Glutamatergic neuron (in vitro differentiated cells): Measurements from ENCODE around the gene CD63. TPM values are rescaled to one million over a fixed set of nuclear protein-coding genes. Genes with fewer than 3 reads are reported as not detected.

ENCODE experiments used
- DNase-seq: peaks from one replicate; pipeline ENCODE4 v3.0.0; 2022
- H3K27ac Mint-ChIP-seq: one replicate; pipeline ENCODE4 v1.8.0; 2020; ENCODE audit warnings: mild to moderate bottlenecking, mixed read lengths, inconsistent platforms; ENCODE audit not compliant: unreplicated experiment
- H3K27me3 Mint-ChIP-seq: one replicate; pipeline ENCODE4 v1.8.0; 2020; ENCODE audit warnings: mild to moderate bottlenecking, moderate library complexity, mixed read lengths, inconsistent platforms; ENCODE audit not compliant: unreplicated experiment
- H3K36me3 Mint-ChIP-seq: one replicate; pipeline ENCODE4 v1.8.0; 2020; ENCODE audit warnings: mild to moderate bottlenecking, mixed read lengths, inconsistent platforms; ENCODE audit not compliant: unreplicated experiment
- H3K4me1 Mint-ChIP-seq: one replicate; pipeline ENCODE4 v1.8.0; 2020; ENCODE audit warnings: mild to moderate bottlenecking, low read depth, mixed read lengths, inconsistent platforms; ENCODE audit not compliant: unreplicated experiment
- H3K4me3 Mint-ChIP-seq: one replicate; pipeline ENCODE4 v1.8.0; 2020; ENCODE audit warnings: mild to moderate bottlenecking, mixed read lengths, inconsistent platforms; ENCODE audit not compliant: unreplicated experiment
- H3K9me3 Mint-ChIP-seq: one replicate; pipeline ENCODE4 v1.8.0; 2020; ENCODE audit warnings: mild to moderate bottlenecking, moderate library complexity, mixed read lengths, inconsistent platforms; ENCODE audit not compliant: unreplicated experiment
- CTCF ChIP-seq: fragments of 200-600 bp; sonication (generic); IDR thresholded peaks from one replicate; pipeline ENCODE4 v1.5.0; 2021; ENCODE audit not compliant: partially characterized antibody, unreplicated experiment
- total RNA-seq: library from RNA; stranded (reverse); fragmentation: NEBNext Ultra II Directional; extraction: Animal tissue kit (Norgen Biotek cat#: 25700); gene quantifications from one replicate; pipeline ENCODE4 v1.2.1, GENCODE V29; 2021; ENCODE audit not compliant: unreplicated experiment

CD63 gene
- total RNA-seq, 1 donor from 2014 or later: 619 TPM

GRCh38 chr12:55722948-55723347, 5.9 kb downstream of the CD63 start:
- DNase-seq: no peak
- no peak overlapping the region for H3K4me3 Mint-ChIP-seq
- peaks cover 2% of the 10 kb centered on the region for H3K27me3 Mint-ChIP-seq
- H3K36me3 Mint-ChIP-seq: peaks cover 9% of the 10 kb centered on the region
- H3K9me3 Mint-ChIP-seq: peaks cover 6% of the 10 kb centered on the region
- peaks cover 33% of the 10 kb centered on the region for H3K4me1 Mint-ChIP-seq
- TF ChIP-seq CTCF: no peak
- H3K27ac Mint-ChIP-seq: no peak overlapping the region

DNA sequence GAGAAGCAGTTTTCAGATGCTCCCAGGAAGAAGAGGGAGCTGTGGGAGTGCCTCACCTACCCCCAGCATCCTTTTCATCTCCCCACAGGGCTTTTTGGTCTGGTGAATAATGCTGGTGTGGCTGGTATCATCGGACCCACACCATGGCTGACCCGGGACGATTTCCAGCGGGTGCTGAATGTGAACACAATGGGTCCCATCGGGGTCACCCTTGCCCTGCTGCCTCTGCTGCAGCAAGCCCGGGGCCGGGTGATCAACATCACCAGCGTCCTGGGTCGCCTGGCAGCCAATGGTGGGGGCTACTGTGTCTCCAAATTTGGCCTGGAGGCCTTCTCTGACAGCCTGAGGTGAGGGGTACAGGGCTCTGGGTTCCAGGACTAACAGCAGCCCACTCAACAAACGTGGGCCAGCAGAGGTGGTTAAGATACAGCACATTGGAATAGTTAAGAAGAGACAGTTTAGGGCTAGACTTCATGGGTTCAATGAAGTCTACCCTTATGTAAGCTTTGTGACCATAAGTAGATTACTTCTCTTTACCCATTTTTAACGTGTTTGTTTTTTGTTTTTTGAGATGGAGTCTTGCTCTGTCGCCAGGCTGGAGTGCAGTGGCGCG, 7.1 kb downstream of the CD63 start:
- no peak for DNase-seq
- H3K27ac Mint-ChIP-seq: no peak overlapping the region
- no peak overlapping the region for H3K4me3 Mint-ChIP-seq
- no peak for TF ChIP-seq CTCF
- H3K36me3 Mint-ChIP-seq: peaks cover 6% of the 10 kb centered on the region
- H3K27me3 Mint-ChIP-seq: peaks cover 5% of the 10 kb centered on the region
- H3K4me1 Mint-ChIP-seq: peaks cover 36% of the 10 kb centered on the region
- H3K9me3 Mint-ChIP-seq: peaks cover 3% of the 10 kb centered on the region

GRCh38 chr12:55720894-55721444, 7.8 kb downstream of the CD63 start:
- Mint-ChIP-seq H3K27me3 (peaks cover 7% of the 10 kb centered on the region), H3K36me3 (peaks cover 3% of the 10 kb centered on the region), H3K4me1 (peaks cover 33% of the 10 kb centered on the region), H3K27ac (no peak overlapping the region), H3K9me3 (peaks cover 3% of the 10 kb centered on the region), H3K4me3 (no peak overlapping the region)
- TF ChIP-seq CTCF: no peak
- DNase-seq: no peak

DNA sequence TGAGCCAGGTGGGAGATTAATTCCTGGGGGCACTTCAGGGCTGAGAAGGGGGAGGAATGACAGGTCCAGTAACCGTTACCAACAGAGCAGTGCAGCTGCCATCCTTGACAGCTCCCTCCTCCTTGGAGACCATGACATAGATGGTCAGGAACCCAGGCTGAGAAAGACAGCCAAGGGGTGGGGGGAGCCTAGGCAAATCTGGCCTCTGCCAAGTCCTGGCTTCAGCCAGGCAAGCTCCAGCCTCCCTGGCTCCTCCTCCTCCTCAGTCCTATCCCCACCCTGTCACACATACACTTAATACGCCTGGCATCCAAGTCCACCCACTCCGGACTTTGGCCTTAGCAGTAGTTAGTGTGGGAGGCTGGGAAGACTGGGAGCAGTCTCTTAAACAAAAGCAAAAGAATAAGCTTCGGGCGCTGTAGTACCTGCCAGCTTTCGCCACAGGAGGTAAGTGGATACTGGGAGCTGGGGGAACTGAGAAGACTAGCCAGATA, 8.7 kb downstream of the CD63 start, which contains the start of gene RDH5:
Gene RDH5 (plus strand): TSS at position 323 of the 494 bp plus-strand sequence. CDS start 792 bp downstream, outside the sequence.
- H3K9me3 Mint-ChIP-seq: peaks cover 11% of the 10 kb centered on the region
- H3K36me3 Mint-ChIP-seq: no peaks in the 10 kb centered on the region
- H3K4me3 Mint-ChIP-seq: no peak within 1 kb of the TSS
- H3K4me1 Mint-ChIP-seq: peaks cover 24% of the 10 kb centered on the region
- no peak for DNase-seq
- no peak within 1 kb of the TSS for H3K27ac Mint-ChIP-seq
- no peak for TF ChIP-seq CTCF
- H3K27me3 Mint-ChIP-seq: peaks cover 12% of the 10 kb centered on the region

DNA sequence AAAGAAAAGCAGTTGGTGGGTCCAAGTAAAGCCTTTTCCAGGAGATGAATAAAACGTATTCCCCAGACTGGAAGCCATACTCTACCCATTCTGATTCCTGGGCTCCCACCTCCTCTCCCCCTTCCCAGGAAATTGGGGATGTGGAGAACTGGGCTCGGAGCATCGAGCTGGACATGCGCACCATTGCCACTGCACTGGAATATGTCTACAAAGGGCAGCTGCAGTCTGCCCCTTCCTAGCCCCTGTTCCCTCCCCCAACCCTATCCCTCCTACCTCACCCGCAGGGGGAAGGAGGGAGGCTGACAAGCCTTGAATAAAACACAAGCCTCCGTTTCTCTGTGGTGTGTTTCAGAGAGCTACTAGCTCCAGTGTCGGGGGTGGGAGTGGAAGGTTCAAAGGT, 9.4 kb downstream of the CD63 start:
- Mint-ChIP-seq H3K4me3 (no peak overlapping the region), H3K27ac (no peak overlapping the region), H3K4me1 (peaks cover 19% of the 10 kb centered on the region), H3K9me3 (peaks cover 12% of the 10 kb centered on the region), H3K27me3 (peaks cover 12% of the 10 kb centered on the region), H3K36me3 (no peaks in the 10 kb centered on the region)
- DNase-seq: no peak
- no peak for TF ChIP-seq CTCF
